DND-41 (cell line): Measurements from ENCODE around the gene MEA1.

Experiments used
- CTCF ChIP-seq: IDR thresholded peaks from 2 replicates; pipeline ENCODE4 v1.5.1; 2012; ENCODE audit warnings: borderline replicate concordance, low read length, moderate library complexity, mild to moderate bottlenecking; ENCODE audit not compliant: poor library complexity, severe bottlenecking; ENCODE audit errors: extremely low read depth
- EZH2 ChIP-seq: IDR thresholded peaks from 3 replicates; pipeline ENCODE4 v1.6.1; 2012; ENCODE audit warnings: borderline replicate concordance, low read depth, mild to moderate bottlenecking, moderate library complexity, low read length, inconsistent platforms; ENCODE audit not compliant: severe bottlenecking

- TF ChIP-seq CTCF = no peak
- TF ChIP-seq EZH2 = no peak
Measured at GRCh38 chr6:43005844-43006243, 7.9 kb downstream of the MEA1 start.
